Thyroid gland (tissue), 4 donors: ENCODE data around the gene ETV5.

Experiments used
- CTCF ChIP-seq, 6 experiments: fragments of 200-600 bp in 3 of 6; fragments of 450-650 bp in 3 of 6; sonication (generic) in 3 of 6; IDR thresholded peaks; one replicate each; pipeline ENCODE4 v1.5.1; 2016 to 2019; ENCODE audit warnings: antibody characterized with exemption in 6 of 6, mild to moderate bottlenecking in 2 of 6, inconsistent platforms in 1 of 6, moderate library complexity in 1 of 6
- POLR2A ChIP-seq, 2 donors: fragments of 450-650 bp; IDR thresholded peaks; one replicate each; pipeline ENCODE4 v1.6.1; 2017; ENCODE audit warnings: antibody characterized with exemption in 2 of 2, mild to moderate bottlenecking in 2 of 2, moderate library complexity in 1 of 2

- TF ChIP-seq POLR2A (IDR thresholded peaks at IDR 0.05) (no peak), CTCF (IDR thresholded peaks at IDR 0.05) (no peak)
These were observed 48.7 kb downstream of the ETV5 start for GRCh38 chr3:186060222-186060621.
